Measurements from ENCODE around the gene THAP4. TPM values are rescaled to one million over a fixed set of nuclear protein-coding genes. Genes with fewer than 3 reads are reported as not detected.

The THAP4 gene
- total RNA-seq, 3 donors from 2014 or later (not counting 1 experiment from before 2014, with no cell fraction given), result 19.8 to 29.2 (median 27.8) TPM

GRCh38 chr2:241584436-241584835 lies 52.5 kb downstream of the THAP4 start:
- peaks cover 21% of the 10 kb centered on the region for H3K36me3 Mint-ChIP-seq
- peaks cover 11% of the 10 kb centered on the region for H3K36me3 ChIP-seq (ENCODE audit: control insufficient read depth, insufficient read depth, low read length)
- DNase-seq (no peak), ATAC-seq (no peak)
- H3K27me3 Mint-ChIP-seq (ENCODE audit: low read depth in 2 of 2), result no peaks in the 10 kb centered on the region
- H3K9me3 ChIP-seq (ENCODE audit: control insufficient read depth, insufficient read depth, low read length), result peaks cover 14% of the 10 kb centered on the region
- H3K9me3 Mint-ChIP-seq, result peaks cover 2 to 12% of the 10 kb centered on the region in 2 donors
- intact Hi-C loops (cut with micrococcal nuclease), result no loop called here
- no peak overlapping the region for H3K4me3 Mint-ChIP-seq
- TF ChIP-seq CTCF (IDR thresholded peaks at IDR 0.05), result no peak
- H3K27ac Mint-ChIP-seq, result no peak overlapping the region
- H3K4me1 ChIP-seq (ENCODE audit: control insufficient read depth, insufficient read depth, low read length), result no peaks in the 10 kb centered on the region
- 97% methylated on average over 12 of the region's 12 CpGs for WGBS (ENCODE audit: insufficient coverage)
- H3K4me1 Mint-ChIP-seq, result no peaks in the 10 kb centered on the region
- no peaks in the 10 kb centered on the region for H3K27me3 ChIP-seq (ENCODE audit: control insufficient read depth, insufficient read depth, low read length)
- H3K27ac ChIP-seq (ENCODE audit: low read length), result no peak overlapping the region
- no peak overlapping the region for H3K4me3 ChIP-seq (ENCODE audit: low read length)

GRCh38 chr2:241582806-241583205 lies 54.2 kb downstream of the THAP4 start:
- intact Hi-C loops (cut with micrococcal nuclease), result no loop called here
- DNase-seq, result no peak
- TF ChIP-seq CTCF (IDR thresholded peaks at IDR 0.05), result no peak
- Mint-ChIP-seq H3K4me3 (no peak overlapping the region), H3K9me3 (peaks cover 2 to 11% of the 10 kb centered on the region in 2 donors), H3K27ac (no peak overlapping the region), H3K4me1 (no peaks in the 10 kb centered on the region), H3K36me3 (peaks cover 15% of the 10 kb centered on the region), H3K27me3 (ENCODE audit: low read depth in 2 of 2) (no peaks in the 10 kb centered on the region)
- Histone ChIP-seq H3K27ac (ENCODE audit: low read length) (no peak overlapping the region), H3K4me3 (ENCODE audit: low read length) (no peak overlapping the region), H3K36me3 (ENCODE audit: control insufficient read depth, insufficient read depth, low read length) (peaks cover 11% of the 10 kb centered on the region), H3K27me3 (ENCODE audit: control insufficient read depth, insufficient read depth, low read length) (no peaks in the 10 kb centered on the region), H3K9me3 (ENCODE audit: control insufficient read depth, insufficient read depth, low read length) (peaks cover 14% of the 10 kb centered on the region), H3K4me1 (ENCODE audit: control insufficient read depth, insufficient read depth, low read length) (no peaks in the 10 kb centered on the region)
- 95% methylated on average over 4 of the region's 4 CpGs for WGBS (ENCODE audit: insufficient coverage)
- no peak for ATAC-seq

- ATAC-seq, result no peak
- no peak overlapping the region for H3K4me3 Mint-ChIP-seq
- 97% methylated on average over 8 of the region's 8 CpGs for WGBS (ENCODE audit: insufficient coverage)
- Histone ChIP-seq H3K9me3 (ENCODE audit: control insufficient read depth, insufficient read depth, low read length) (peaks cover 13% of the 10 kb centered on the region), H3K36me3 (ENCODE audit: control insufficient read depth, insufficient read depth, low read length) (peaks cover 11% of the 10 kb centered on the region), H3K4me1 (ENCODE audit: control insufficient read depth, insufficient read depth, low read length) (no peaks in the 10 kb centered on the region), H3K27ac (ENCODE audit: low read length) (no peak overlapping the region), H3K27me3 (ENCODE audit: control insufficient read depth, insufficient read depth, low read length) (no peaks in the 10 kb centered on the region), H3K4me3 (ENCODE audit: low read length) (no peak overlapping the region)
- no peaks in the 10 kb centered on the region for H3K27me3 Mint-ChIP-seq (ENCODE audit: low read depth in 2 of 2)
- peaks cover 2 to 9% of the 10 kb centered on the region in 2 donors for H3K9me3 Mint-ChIP-seq
- H3K36me3 Mint-ChIP-seq, result peaks cover 11% of the 10 kb centered on the region
- no peak for TF ChIP-seq CTCF (IDR thresholded peaks at IDR 0.05)
- no peak for DNase-seq
- H3K4me1 Mint-ChIP-seq, result no peaks in the 10 kb centered on the region
- H3K27ac Mint-ChIP-seq, result no peak overlapping the region
- intact Hi-C loops (cut with micrococcal nuclease), result no loop called here
Observed at GRCh38 chr2:241582328-241582727, 54.6 kb downstream of the THAP4 start.

- ATAC-seq (no peak), DNase-seq (no peak)
- 90% methylated on average over 6 of the region's 7 CpGs for WGBS (ENCODE audit: insufficient coverage)
- Histone ChIP-seq H3K36me3 (ENCODE audit: control insufficient read depth, insufficient read depth, low read length) (peaks cover 6% of the 10 kb centered on the region), H3K27me3 (ENCODE audit: control insufficient read depth, insufficient read depth, low read length) (no peaks in the 10 kb centered on the region), H3K27ac (ENCODE audit: low read length) (no peak overlapping the region), H3K4me1 (ENCODE audit: control insufficient read depth, insufficient read depth, low read length) (no peaks in the 10 kb centered on the region), H3K4me3 (ENCODE audit: low read length) (no peak overlapping the region), H3K9me3 (ENCODE audit: control insufficient read depth, insufficient read depth, low read length) (no peaks in the 10 kb centered on the region)
- Mint-ChIP-seq H3K9me3 (no peaks in the 10 kb centered on the region), H3K27me3 (ENCODE audit: low read depth in 2 of 2) (no peaks in the 10 kb centered on the region), H3K27ac (no peak overlapping the region), H3K36me3 (no peaks in the 10 kb centered on the region), H3K4me3 (no peak overlapping the region), H3K4me1 (peaks cover 0 to 11% of the 10 kb centered on the region in 2 donors)
- TF ChIP-seq CTCF (IDR thresholded peaks at IDR 0.05), result no peak
- intact Hi-C loops (cut with micrococcal nuclease), result no loop called here
Observed at GRCh38 chr2:241579281-241579680, 57.7 kb downstream of the THAP4 start.
